ENCODE data around the gene CHCHD4.

DNA sequence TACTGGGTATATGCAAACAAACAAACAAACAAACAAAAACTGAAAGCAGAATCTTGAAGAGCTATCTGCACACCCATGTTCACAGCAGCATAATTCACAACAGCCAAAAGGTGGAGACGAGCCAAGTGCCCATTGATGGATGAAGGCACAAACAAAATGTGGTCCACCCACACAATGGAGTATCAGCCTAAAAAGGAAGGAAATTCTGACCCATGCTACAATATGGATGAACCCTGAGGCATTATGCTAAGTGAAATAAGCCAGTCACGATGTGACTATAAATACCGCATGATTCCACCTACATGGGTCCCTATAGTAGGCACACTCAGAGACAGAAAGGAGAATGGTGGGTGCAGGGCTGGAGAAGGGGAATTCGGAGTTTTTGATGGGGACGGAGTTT lies 29.6 kb upstream of the CHCHD4 start:
- TF ChIP-seq GATA2 (IDR thresholded peaks at IDR 0.05; ENCODE audit: low read depth, low read length), result no peak
- TF ChIP-seq GATA3 (IDR thresholded peaks at IDR 0.05; ENCODE audit: low read depth, low read length), result no peak

Measured in SH-SY5Y (cell line).